A549 (cell line): Measurements from ENCODE around the gene CLCN7. TPM values are rescaled to one million over a fixed set of nuclear protein-coding genes. Genes with fewer than 3 reads are reported as not detected.

Experiments used
- ATAC-seq, 2 experiments: fragments of 200-7000 bp in 1 of 2; fragments of >200 bp in 1 of 2; cut with Nextera tagmentation in 1 of 2; cut with Tn5 transposase in 1 of 2; 3 replicates each; pipeline versions ENCODE4 v1.8.0 to v1.9.1; 2018 to 2020; ENCODE audit warnings: mild to moderate bottlenecking in 1 of 2, moderate library complexity in 1 of 2
- CTCF ChIA-PET: fragments of 300-600 bp; sonication (Branson Sonifier 250); formaldehyde crosslinking; extraction: SDS; loops from one replicate; lab custom pipeline; 2021; ENCODE audit warnings: antibody characterized with exemption, inconsistent platforms; lab: Yijun Ruan, JAX
- POLR2A ChIA-PET: fragments of 350-600 bp; formaldehyde crosslinking; extraction: SDS; loops from one replicate; lab custom pipeline; 2021; ENCODE audit warnings: antibody characterized with exemption, inconsistent platforms; lab: Yijun Ruan, JAX
- DNase-seq, 2 experiments: peaks; one replicate each; pipeline versions ENCODE4 v3.0.0 to v3.0.0-alpha.2; 2011 to 2016; ENCODE audit warnings: low read depth in 1 of 2, low spot score in 1 of 2
- FAIRE-seq: peaks from 2 replicates; lab custom pipeline; 2011; peaks lifted over from hg19 to GRCh38; lab: Jason Lieb, UNC
- H3K27ac ChIP-seq, 2 experiments: fragments of >200 bp; sonication (Bioruptor Twin); formaldehyde crosslinking; 3 replicates each; pipeline ENCODE4 v1.5.1; 2016 to 2017
- H3K4me1 ChIP-seq: fragments of >200 bp; sonication (Bioruptor Twin); formaldehyde crosslinking; 3 replicates; pipeline ENCODE4 v1.6.1; 2016
- H3K4me2 ChIP-seq: fragments of >200 bp; sonication (Bioruptor Twin); formaldehyde crosslinking; 3 replicates; pipeline ENCODE4 v1.6.1; 2016
- H3K4me3 ChIP-seq: fragments of >200 bp; sonication (Bioruptor Twin); formaldehyde crosslinking; 3 replicates; pipeline ENCODE4 v1.5.1; 2016
- H3K9me3 ChIP-seq: fragments of >200 bp; sonication (Bioruptor Twin); formaldehyde crosslinking; 3 replicates; pipeline ENCODE4 v1.6.1; 2016
- BCL3 ChIP-seq: fragments of >200 bp; sonication (Bioruptor Twin); formaldehyde crosslinking; IDR thresholded peaks from 3 replicates; pipeline ENCODE4 v1.6.1; 2016
- CBX2 ChIP-seq: fragments of 200-600 bp; sonication (generic); IDR thresholded peaks from 2 replicates; pipeline ENCODE4 v1.6.1; 2016; ENCODE audit warnings: low read depth, mild to moderate bottlenecking, borderline replicate concordance
- CBX8 ChIP-seq: fragments of 200-600 bp; sonication (generic); IDR thresholded peaks from 2 replicates; pipeline ENCODE4 v1.6.1; 2016
- CHD4 ChIP-seq: fragments of 200-600 bp; sonication (generic); IDR thresholded peaks from 2 replicates; pipeline ENCODE4 v1.6.1; 2016; ENCODE audit warnings: antibody characterized with exemption, mild to moderate bottlenecking, borderline replicate concordance
- E2F6 ChIP-seq: IDR thresholded peaks from 2 replicates; pipeline ENCODE4 v1.6.1; 2012; ENCODE audit warnings: low read depth, borderline replicate concordance
- EHMT2 ChIP-seq: fragments of 200-600 bp; sonication (generic); IDR thresholded peaks from 2 replicates; pipeline ENCODE4 v1.6.1; 2016; ENCODE audit warnings: antibody characterized with exemption, low read depth, mild to moderate bottlenecking, moderate library complexity
- ELK1 ChIP-seq: fragments of 150-350 bp; IDR thresholded peaks from 2 replicates; pipeline ENCODE4 v1.6.1; 2014; ENCODE audit warnings: low read depth, mild to moderate bottlenecking, low read length
- ESRRA ChIP-seq: fragments of 150-350 bp; IDR thresholded peaks from 2 replicates; pipeline ENCODE4 v1.6.1; 2014; ENCODE audit warnings: mild to moderate bottlenecking, low read length, borderline replicate concordance
- FOSL2 ChIP-seq, 2 experiments: fragments of 450-650 bp in 1 of 2; fragments of >200 bp in 1 of 2; sonication (Bioruptor Twin) in 1 of 2; formaldehyde crosslinking; IDR thresholded peaks; 2 replicates each; pipeline versions ENCODE4 v1.5.0 to v1.6.1; 2016 to 2020; ENCODE audit warnings: mild to moderate bottlenecking in 1 of 2, moderate library complexity in 1 of 2
- HDAC2 ChIP-seq: fragments of 200-600 bp; sonication (generic); IDR thresholded peaks from 2 replicates; pipeline ENCODE4 v1.6.1; 2016
- HES2 ChIP-seq: fragments of >200 bp; sonication (Bioruptor Twin); formaldehyde crosslinking; IDR thresholded peaks from 2 replicates; pipeline ENCODE4 v1.6.1; 2016
- HOXB5 ChIP-seq: fragments of 250-450 bp; sonication (Bioruptor Pico); IDR thresholded peaks from 2 replicates; pipeline ENCODE4 v1.5.0; 2020; ENCODE audit warnings: mild to moderate bottlenecking, moderate library complexity
- MAZ ChIP-seq: fragments of 150-350 bp; IDR thresholded peaks from 2 replicates; pipeline ENCODE4 v1.6.1; 2014; ENCODE audit warnings: antibody characterized with exemption, low read depth, low read length, borderline replicate concordance
- MYC ChIP-seq: IDR thresholded peaks from 2 replicates; pipeline ENCODE4 v1.6.1; 2012; ENCODE audit warnings: mild to moderate bottlenecking, inconsistent platforms, low read length, improper control_type of control experiment, borderline replicate concordance
- NFE2L2 ChIP-seq: fragments of 150-350 bp; conservative IDR thresholded peaks from 2 replicates; pipeline ENCODE4 v1.6.1; 2014; ENCODE audit warnings: low read length
- NR3C1 ChIP-seq: fragments of >200 bp; sonication (Bioruptor Twin); formaldehyde crosslinking; IDR thresholded peaks from 3 replicates; pipeline ENCODE4 v1.6.1; 2017
- RAD21 ChIP-seq, 2 experiments: fragments of >200 bp in 1 of 2; sonication (Bioruptor Twin) in 1 of 2; formaldehyde crosslinking in 1 of 2; IDR thresholded peaks in 1 of 2; conservative IDR thresholded peaks in 1 of 2; 2 replicates in 1 of 2; 3 replicates in 1 of 2; pipeline ENCODE4 v1.6.1; 2012 to 2018; ENCODE audit warnings: inconsistent platforms in 1 of 2
- REST ChIP-seq: fragments of 200-600 bp; sonication (generic); IDR thresholded peaks from 2 replicates; pipeline ENCODE4 v1.6.1; 2016; ENCODE audit warnings: antibody characterized with exemption, mild to moderate bottlenecking, moderate library complexity
- RNF2 ChIP-seq: fragments of 200-600 bp; sonication (generic); IDR thresholded peaks from 2 replicates; pipeline ENCODE4 v1.6.1; 2016; ENCODE audit warnings: low read depth, mild to moderate bottlenecking, antibody characterized with exemption, moderate library complexity, borderline replicate concordance
- SREBF2 ChIP-seq: fragments of 450-650 bp; IDR thresholded peaks from 2 replicates; pipeline ENCODE4 v1.6.1; 2014; ENCODE audit warnings: mild to moderate bottlenecking, moderate library complexity
- TFCP2L1 ChIP-seq: fragments of 250-450 bp; sonication (Bioruptor Pico); IDR thresholded peaks from 2 replicates; pipeline ENCODE4 v1.5.0; 2021; ENCODE audit warnings: mild to moderate bottlenecking
- WGBS: methylation state at CpG from one replicate; pipeline ENCODE4 v1.1.6; 2017; ENCODE audit errors: missing lambda C conversion rate; 5-methylcytosine and 5-hydroxymethylcytosine counted together
- polyA plus RNA-seq, 4 experiments: library from polyadenylated mRNA; depleted of rRNA in 3 of 4; stranded (reverse); fragments of >200 nt; fragmentation: RNase III in 1 of 4; extraction: RNeasy Plus Mini Kit Qiagen cat#74134 plus additional on column Dnase treatment in 1 of 4; gene quantifications; 2 replicates in 3 of 4; 3 replicates in 1 of 4; pipeline ENCODE4 v1.2.3, GENCODE V29; 2011 to 2017

The CLCN7 gene
- polyA plus RNA-seq, 2 of the 4 experiments (the other 2 are of a cell fraction), result 17.2 to 69.7 TPM

- TF ChIP-seq HES2, result no peak
Observed at GRCh38 chr16:1498899-1499676, 24.3 kb upstream of the CLCN7 start (continued).

GRCh38 chr16:1497014-1497598 is 22.3 kb upstream of the CLCN7 start:
- CTCF ChIA-PET, result no interaction called here
- 96% methylated on average over 13 of the region's 21 CpGs for WGBS

GRCh38 chr16:1496464-1496863 is 21.6 kb upstream of the CLCN7 start:
- POLR2A ChIA-PET, result no interaction called here
- no peak overlapping the region for H3K27ac ChIP-seq
- 98% methylated on average over 25 of the region's 25 CpGs for WGBS
- no peaks in the 10 kb centered on the region for H3K9me3 ChIP-seq
- CTCF ChIA-PET, result no interaction called here
- no peak overlapping the region for H3K4me3 ChIP-seq
- DNase-seq (no peak), FAIRE-seq (no peak), ATAC-seq (no peak)
- H3K4me2 ChIP-seq, result no peak overlapping the region
- peaks cover 15% of the 10 kb centered on the region for H3K4me1 ChIP-seq
- TF ChIP-seq CBX2 (no peak), BCL3 (no peak), FOSL2 (IDR thresholded peaks at IDR 0.05) (no peak), FOSL2 (CRISPR knock-in tag; IDR thresholded peaks at IDR 0.05) (no peak), E2F6 (no peak), MAZ (no peak), NR3C1 (no peak), CHD4 (no peak), SREBF2 (no peak), RAD21 (conservative IDR thresholded peaks at IDR 0.05 in 1 of 2, IDR thresholded peaks at IDR 0.05 in 1 of 2) (no peak), HOXB5 (no peak), RNF2 (no peak), TFCP2L1 (CRISPR knock-in tag) (no peak)

More at GRCh38 chr16:1497014-1497598, 22.3 kb upstream of the CLCN7 start:
- TF ChIP-seq ELK1 (no peak), EHMT2 (no peak), ESRRA (no peak), MYC (no peak), CHD4 (no peak), CBX8 (no peak), NFE2L2 (no peak), E2F6 (no peak), HDAC2 (no peak), REST (no peak)
- TF ChIP-seq, all 56 proteins: peak for 0
- Histone ChIP-seq H3K4me3 (no peak overlapping the region), H3K4me1 (peaks cover 15% of the 10 kb centered on the region), H3K27ac (no peak overlapping the region), H3K9me3 (no peaks in the 10 kb centered on the region), H3K4me2 (no peak overlapping the region)
- POLR2A ChIA-PET, result no interaction called here
- DNase-seq, result no peak
- ATAC-seq, result no peak
- no peak for FAIRE-seq
